ENCODE data around the gene XPC.

Gene XPC

GRCh38 chr3:14206548-14207177 lies 28.3 kb upstream of the XPC start:
- Histone ChIP-seq H3K27ac (no peak overlapping the region), H3K4me1 (ENCODE audit: control insufficient read depth in 1 of 2, insufficient read depth in 1 of 2, low read depth in 1 of 2, low read length in 1 of 2) (peaks cover 3 to 6% of the 10 kb centered on the region in 2 experiments), H3K36me3 (no peaks in the 10 kb centered on the region), H3K9me3 (no peaks in the 10 kb centered on the region), H3K27me3 (no peaks in the 10 kb centered on the region), H3K4me3 (ENCODE audit: low read depth in 1 of 2, low read length in 1 of 2) (no peak overlapping the region)
- no peak for TF ChIP-seq CTCF (IDR thresholded peaks at IDR 0.05)

- Histone ChIP-seq H3K4me1 (ENCODE audit: control insufficient read depth in 1 of 2, insufficient read depth in 1 of 2, low read depth in 1 of 2, low read length in 1 of 2) (peaks cover 3 to 6% of the 10 kb centered on the region in 2 experiments), H3K36me3 (peaks cover 7% of the 10 kb centered on the region), H3K9me3 (no peaks in the 10 kb centered on the region), H3K27me3 (no peaks in the 10 kb centered on the region), H3K27ac (no peak overlapping the region), H3K4me3 (ENCODE audit: low read depth in 1 of 2, low read length in 1 of 2) (no peak overlapping the region)
- no peak for TF ChIP-seq CTCF (IDR thresholded peaks at IDR 0.05)
These were observed 26.3 kb upstream of the XPC start for GRCh38 chr3:14204515-14205284.

GRCh38 chr3:14203521-14204079 lies 25.2 kb upstream of the XPC start:
- H3K27ac ChIP-seq, result no peak overlapping the region

GRCh38 chr3:14202874-14203520 lies 24.6 kb upstream of the XPC start:
- Histone ChIP-seq H3K36me3 (peaks cover 24% of the 10 kb centered on the region), H3K9me3 (no peaks in the 10 kb centered on the region), H3K27ac (no peak overlapping the region), H3K27me3 (no peaks in the 10 kb centered on the region), H3K4me1 (ENCODE audit: control insufficient read depth in 1 of 2, insufficient read depth in 1 of 2, low read depth in 1 of 2, low read length in 1 of 2) (peaks cover 3 to 6% of the 10 kb centered on the region in 2 experiments), H3K4me3 (ENCODE audit: low read depth in 1 of 2, low read length in 1 of 2) (no peak overlapping the region)
- TF ChIP-seq CTCF (IDR thresholded peaks at IDR 0.05), result no peak

More at GRCh38 chr3:14203521-14204079, 25.2 kb upstream of the XPC start:
- Histone ChIP-seq H3K27me3 (no peaks in the 10 kb centered on the region), H3K4me3 (ENCODE audit: low read depth in 1 of 2, low read length in 1 of 2) (no peak overlapping the region), H3K36me3 (peaks cover 18% of the 10 kb centered on the region), H3K4me1 (ENCODE audit: control insufficient read depth in 1 of 2, insufficient read depth in 1 of 2, low read depth in 1 of 2, low read length in 1 of 2) (peaks cover 3 to 6% of the 10 kb centered on the region in 2 experiments), H3K9me3 (no peaks in the 10 kb centered on the region)
- peak; percentile 64 for TF ChIP-seq CTCF (IDR thresholded peaks at IDR 0.05)

GRCh38 chr3:14201940-14202684 lies 23.7 kb upstream of the XPC start:
- Histone ChIP-seq H3K4me3 (ENCODE audit: low read depth in 1 of 2, low read length in 1 of 2) (no peak overlapping the region), H3K36me3 (peaks cover 26% of the 10 kb centered on the region), H3K27ac (no peak overlapping the region), H3K27me3 (no peaks in the 10 kb centered on the region), H3K9me3 (no peaks in the 10 kb centered on the region), H3K4me1 (ENCODE audit: control insufficient read depth in 1 of 2, insufficient read depth in 1 of 2, low read depth in 1 of 2, low read length in 1 of 2) (peaks cover 3 to 6% of the 10 kb centered on the region in 2 experiments)
- TF ChIP-seq CTCF (IDR thresholded peaks at IDR 0.05), result no peak

Data from neutrophil (primary cell).